ENCODE results near the gene MARCOL.

GRCh38 chr5:148255456-148255855 lies 17.1 kb downstream of the MARCOL start:
- no peak for TF ChIP-seq FOXM1 (IDR thresholded peaks at IDR 0.05; ENCODE audit: borderline replicate concordance)
- TF ChIP-seq ARNT (IDR thresholded peaks at IDR 0.05), result no peak
